HG03064 (cell line): Measurements from ENCODE around the gene JAM3.
"Not testable (repeated sequence)": the region's sequence is repeated elsewhere in the genome, so short reads cannot be mapped to it uniquely, and the experiment has no call there.

Source experiments
- ATAC-seq: cut with Tn5 transposase; IDR thresholded peaks from one replicate; pipeline ENCODE4 v1.9.1; 2021; ENCODE audit warnings: low read depth; ENCODE audit not compliant: unreplicated experiment

Gene JAM3

GRCh38 chr11:134055029-134055428, 13.8 kb upstream of the JAM3 start:
- no peak for ATAC-seq

- ATAC-seq, result no peak
Observed at GRCh38 chr11:134060316-134060715, 8.6 kb upstream of the JAM3 start.

GRCh38 chr11:134062265-134063123, 6.4 kb upstream of the JAM3 start:
- ATAC-seq, result no peak

GRCh38 chr11:134063124-134063495, 5.8 kb upstream of the JAM3 start:
- no peak for ATAC-seq

- no peak for ATAC-seq
Observed at GRCh38 chr11:134063991-134064747, 4.7 kb upstream of the JAM3 start.

GRCh38 chr11:134065381-134065780, 3.5 kb upstream of the JAM3 start:
- ATAC-seq, result no peak

GRCh38 chr11:134066943-134067885, 1.7 kb upstream of the JAM3 start:
- no peak for ATAC-seq

GRCh38 chr11:134069426-134070341, 812 bp downstream of the JAM3 start:
- ATAC-seq, result no peak

GRCh38 chr11:134070342-134070845, 1.5 kb downstream of the JAM3 start:
- no peak for ATAC-seq

- ATAC-seq, result no peak
Observed at GRCh38 chr11:134071306-134071705, 2.4 kb downstream of the JAM3 start.

- no peak for ATAC-seq
Observed at GRCh38 chr11:134071766-134072402, 3.0 kb downstream of the JAM3 start.

- no peak for ATAC-seq
Observed at GRCh38 chr11:134072844-134073243, 4.0 kb downstream of the JAM3 start.

GRCh38 chr11:134074346-134074745, 5.5 kb downstream of the JAM3 start:
- ATAC-seq, result no peak

- ATAC-seq, result no peak
Observed at GRCh38 chr11:134074766-134075165, 5.9 kb downstream of the JAM3 start.

- ATAC-seq, result no peak
Observed at GRCh38 chr11:134079317-134079716, 10.4 kb downstream of the JAM3 start.

GRCh38 chr11:134081258-134081657, 12.4 kb downstream of the JAM3 start:
- not testable (repeated sequence) for ATAC-seq

GRCh38 chr11:134082990-134083389, 14.1 kb downstream of the JAM3 start:
- ATAC-seq, result no peak

GRCh38 chr11:134086376-134086775, 17.5 kb downstream of the JAM3 start:
- no peak for ATAC-seq

- ATAC-seq, result not testable (repeated sequence)
Observed at GRCh38 chr11:134092006-134092405, 23.1 kb downstream of the JAM3 start.
